Omental fat pad (tissue), 4 donors: ENCODE data around the gene C4orf33. TPM values are rescaled to one million over a fixed set of nuclear protein-coding genes. Genes with fewer than 3 reads are reported as not detected.

Experiments used
- ATAC-seq: fragments of 150-250 bp; one replicate; pipeline ENCODE4 v1.9.1; 2016; ENCODE audit warnings: mild to moderate bottlenecking, moderate library complexity; ENCODE audit not compliant: low FRiP score
- DNase-seq: peaks from one replicate; pipeline ENCODE4 v3.0.0-alpha.2; 2019; ENCODE audit warnings: low spot score
- total RNA-seq, 4 donors: library from RNA; depleted of rRNA; stranded (reverse); fragments of >200 nt; gene quantifications; one replicate each; pipeline ENCODE4 v1.1.0, GENCODE V29; 2016
- TF ChIP-seq, protein P1 (sequence below), 3 donors: fragments of 450-650 bp; IDR thresholded peaks; one replicate each; pipeline ENCODE4 v1.5.1; 2016 to 2017; ENCODE audit warnings: antibody characterized with exemption in 3 of 3, mild to moderate bottlenecking in 3 of 3, moderate library complexity in 2 of 3

C4orf33 gene
- total RNA-seq, 4 donors from 2014 or later, result 6.0 to 24.4 (median 10.4) TPM

DNA sequence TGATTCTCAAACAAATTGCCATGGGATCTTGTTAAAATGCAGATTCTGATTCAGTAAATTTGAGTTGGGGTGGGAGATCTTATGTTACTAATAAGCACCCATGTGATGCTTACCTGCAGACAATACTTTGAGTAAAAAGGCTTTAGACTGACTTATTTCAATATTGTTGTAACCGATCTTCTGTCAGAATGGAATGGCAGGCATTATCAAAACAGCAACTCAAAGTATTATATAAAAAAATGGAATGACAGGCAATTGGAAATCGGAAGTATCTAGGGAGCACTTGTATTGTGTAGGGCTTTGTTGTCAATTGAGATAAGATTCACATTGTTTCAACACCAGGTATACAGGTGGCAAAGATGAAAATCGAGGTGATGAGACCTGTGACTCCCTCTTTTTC lies 67.5 kb downstream of the C4orf33 start:
- no peak for DNase-seq
- TF ChIP-seq, protein P1, sequence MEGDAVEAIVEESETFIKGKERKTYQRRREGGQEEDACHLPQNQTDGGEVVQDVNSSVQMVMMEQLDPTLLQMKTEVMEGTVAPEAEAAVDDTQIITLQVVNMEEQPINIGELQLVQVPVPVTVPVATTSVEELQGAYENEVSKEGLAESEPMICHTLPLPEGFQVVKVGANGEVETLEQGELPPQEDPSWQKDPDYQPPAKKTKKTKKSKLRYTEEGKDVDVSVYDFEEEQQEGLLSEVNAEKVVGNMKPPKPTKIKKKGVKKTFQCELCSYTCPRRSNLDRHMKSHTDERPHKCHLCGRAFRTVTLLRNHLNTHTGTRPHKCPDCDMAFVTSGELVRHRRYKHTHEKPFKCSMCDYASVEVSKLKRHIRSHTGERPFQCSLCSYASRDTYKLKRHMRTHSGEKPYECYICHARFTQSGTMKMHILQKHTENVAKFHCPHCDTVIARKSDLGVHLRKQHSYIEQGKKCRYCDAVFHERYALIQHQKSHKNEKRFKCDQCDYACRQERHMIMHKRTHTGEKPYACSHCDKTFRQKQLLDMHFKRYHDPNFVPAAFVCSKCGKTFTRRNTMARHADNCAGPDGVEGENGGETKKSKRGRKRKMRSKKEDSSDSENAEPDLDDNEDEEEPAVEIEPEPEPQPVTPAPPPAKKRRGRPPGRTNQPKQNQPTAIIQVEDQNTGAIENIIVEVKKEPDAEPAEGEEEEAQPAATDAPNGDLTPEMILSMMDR (IDR thresholded peaks at IDR 0.05), result no peak
- ATAC-seq, result no peak

DNA sequence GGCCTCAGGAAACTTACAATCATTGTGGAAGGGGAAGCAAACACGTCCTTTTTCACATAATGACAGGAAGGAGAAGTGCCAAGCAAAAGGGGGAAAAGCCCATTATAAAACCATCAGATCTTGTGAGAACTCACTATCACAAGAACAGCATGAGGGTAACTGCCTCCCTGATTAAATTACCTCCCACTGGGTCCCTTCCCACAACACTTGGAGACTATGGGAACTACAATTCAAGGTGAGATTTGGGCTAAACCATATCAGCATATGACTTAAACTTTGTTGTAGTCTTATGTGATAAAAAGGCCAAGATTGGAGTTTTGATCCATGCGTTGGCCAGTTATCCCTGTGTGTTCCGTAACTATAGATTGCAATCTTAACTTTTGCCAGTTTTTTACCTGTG lies 68.3 kb downstream of the C4orf33 start:
- no peak for ATAC-seq
- TF ChIP-seq, protein P1 (IDR thresholded peaks at IDR 0.05), result no peak
- DNase-seq, result no peak

Other genes with a start within 250 kb of the C4orf33 start
- 10 to 100 TPM in 3 of 4 donors, 1 to 10 TPM in 1; 7.9 to 27.5 (median 16.8) TPM for gene SCLT1, start 2.6 kb upstream of the C4orf33 start, total RNA-seq